ENCODE results near the gene HNRNPF. TPM values are rescaled to one million over a fixed set of nuclear protein-coding genes. Genes with fewer than 3 reads are reported as not detected.
A peak's percentile ranks its signal among the peaks of the same experiment; 100 is the strongest.

HNRNPF gene
- total RNA-seq, 1 donor from 2014 or later, result 183 TPM

- no peak for DNase-seq
Observed at GRCh38 chr10:43374194-43374593, 34.8 kb downstream of the HNRNPF start.

DNA sequence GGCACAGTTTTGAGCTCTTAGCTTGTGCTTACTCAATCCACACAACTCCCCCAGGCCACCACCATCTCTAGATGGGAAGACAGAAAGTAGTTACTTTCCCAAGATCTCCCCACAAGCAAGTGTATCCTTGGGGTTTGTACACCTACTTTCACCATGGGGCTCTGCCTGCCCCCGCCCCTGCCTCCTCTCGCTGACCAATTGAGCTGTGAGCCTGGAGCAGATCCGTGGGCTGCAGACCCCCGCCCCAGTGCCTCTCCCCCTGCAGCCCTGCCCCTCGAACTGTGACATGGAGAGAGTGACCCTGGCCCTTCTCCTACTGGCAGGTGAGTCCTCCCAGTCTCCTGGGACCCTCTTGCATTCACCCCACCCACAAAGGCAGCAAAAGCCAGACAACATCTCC lies 35.5 kb downstream of the HNRNPF start:
- no peak for TF ChIP-seq CTCF (IDR thresholded peaks at IDR 0.05)
- no peak overlapping the region for H3K4me3 ChIP-seq
- no peaks in the 10 kb centered on the region for H3K4me1 ChIP-seq
- no peaks in the 10 kb centered on the region for H3K27me3 ChIP-seq
- H3K27ac ChIP-seq, result no peak overlapping the region
- no peaks in the 10 kb centered on the region for H3K36me3 ChIP-seq
- no peak for ATAC-seq
- no peak for DNase-seq
- intact Hi-C loops (cut with DNase I), result no loop called here
- H3K9me3 ChIP-seq, result no peaks in the 10 kb centered on the region

More at GRCh38 chr10:43374194-43374593, 34.8 kb downstream of the HNRNPF start:
- no peak overlapping the region for H3K27ac ChIP-seq
- H3K4me3 ChIP-seq, result no peak overlapping the region
- no peaks in the 10 kb centered on the region for H3K27me3 ChIP-seq
- H3K9me3 ChIP-seq, result no peaks in the 10 kb centered on the region
- ATAC-seq, result no peak
- intact Hi-C loops (cut with DNase I), result no loop called here
- no peaks in the 10 kb centered on the region for H3K4me1 ChIP-seq
- H3K36me3 ChIP-seq, result no peaks in the 10 kb centered on the region
- no peak for TF ChIP-seq CTCF (IDR thresholded peaks at IDR 0.05)

DNA sequence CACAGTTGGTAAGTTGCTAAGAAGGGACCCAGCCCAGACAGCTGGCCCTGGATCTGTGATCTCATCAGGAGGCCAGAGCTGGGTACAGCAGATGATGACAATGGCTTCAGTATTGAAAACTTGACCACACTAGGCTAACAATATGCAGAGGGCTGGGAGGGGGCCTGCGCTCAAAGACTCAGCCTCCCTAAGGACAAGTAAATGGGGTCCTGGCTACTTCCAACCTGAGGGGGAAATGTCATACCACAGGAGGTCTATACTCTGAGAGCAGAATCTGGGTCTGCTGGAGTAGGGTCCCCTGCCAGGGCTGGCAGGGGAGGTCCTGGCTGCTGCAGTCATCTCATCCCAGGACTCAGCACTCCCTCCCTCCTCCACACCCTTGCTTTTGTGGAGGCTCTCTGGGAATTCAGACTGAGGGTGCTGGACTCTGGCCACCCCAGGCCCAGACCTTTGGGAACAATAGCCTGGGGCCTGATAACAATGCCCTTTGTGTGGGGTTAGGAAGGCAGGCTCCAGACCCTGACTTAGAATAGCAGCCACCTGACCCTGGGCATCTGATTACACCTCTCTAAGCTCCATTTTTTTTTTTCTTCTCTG lies 36.1 kb downstream of the HNRNPF start:
- H3K27me3 ChIP-seq, result no peaks in the 10 kb centered on the region
- H3K9me3 ChIP-seq, result no peaks in the 10 kb centered on the region
- ATAC-seq, result no peak
- H3K4me1 ChIP-seq, result no peaks in the 10 kb centered on the region
- H3K4me3 ChIP-seq, result no peak overlapping the region
- DNase-seq, result no peak
- H3K36me3 ChIP-seq, result no peaks in the 10 kb centered on the region
- no peak for TF ChIP-seq CTCF (IDR thresholded peaks at IDR 0.05)
- intact Hi-C loops (cut with DNase I), result no loop called here
- no peak overlapping the region for H3K27ac ChIP-seq

- Histone ChIP-seq H3K27me3 (no peaks in the 10 kb centered on the region), H3K27ac (no peak within 1 kb of the TSS), H3K36me3 (no peaks in the 10 kb centered on the region), H3K4me1 (no peaks in the 10 kb centered on the region), H3K9me3 (no peaks in the 10 kb centered on the region), H3K4me3 (no peak within 1 kb of the TSS)
- intact Hi-C loops (cut with DNase I), result no loop called here
- no peak for TF ChIP-seq CTCF (IDR thresholded peaks at IDR 0.05)
- DNase-seq, result peak; percentile 74
- peak; percentile 58 for ATAC-seq
Observed at GRCh38 chr10:43371418-43371817, 37.6 kb downstream of the HNRNPF start, which contains the start of gene FXYD4. Gene FXYD4, plus strand, starts transcription at chr10:43371636. Its CDS starts 2,111 bp downstream, at chr10:43373747.

- H3K27me3 ChIP-seq, result no peaks in the 10 kb centered on the region
- no peak for TF ChIP-seq CTCF (IDR thresholded peaks at IDR 0.05)
- ATAC-seq (no peak), DNase-seq (no peak)
- H3K36me3 ChIP-seq, result no peaks in the 10 kb centered on the region
- no peaks in the 10 kb centered on the region for H3K9me3 ChIP-seq
- intact Hi-C loops (cut with DNase I), result no loop called here
- H3K27ac ChIP-seq, result no peak overlapping the region
- no peak overlapping the region for H3K4me3 ChIP-seq
- no peaks in the 10 kb centered on the region for H3K4me1 ChIP-seq
Observed at GRCh38 chr10:43370671-43371215, 38.2 kb downstream of the HNRNPF start.

All from upper lobe of right lung (tissue), 1 donor.